ENCODE results near the gene MICU1. TPM values are rescaled to one million over a fixed set of nuclear protein-coding genes. Genes with fewer than 3 reads are reported as not detected.

MICU1 gene
- total RNA-seq, 1 donor from 2014 or later, result 79.8 TPM

DNA sequence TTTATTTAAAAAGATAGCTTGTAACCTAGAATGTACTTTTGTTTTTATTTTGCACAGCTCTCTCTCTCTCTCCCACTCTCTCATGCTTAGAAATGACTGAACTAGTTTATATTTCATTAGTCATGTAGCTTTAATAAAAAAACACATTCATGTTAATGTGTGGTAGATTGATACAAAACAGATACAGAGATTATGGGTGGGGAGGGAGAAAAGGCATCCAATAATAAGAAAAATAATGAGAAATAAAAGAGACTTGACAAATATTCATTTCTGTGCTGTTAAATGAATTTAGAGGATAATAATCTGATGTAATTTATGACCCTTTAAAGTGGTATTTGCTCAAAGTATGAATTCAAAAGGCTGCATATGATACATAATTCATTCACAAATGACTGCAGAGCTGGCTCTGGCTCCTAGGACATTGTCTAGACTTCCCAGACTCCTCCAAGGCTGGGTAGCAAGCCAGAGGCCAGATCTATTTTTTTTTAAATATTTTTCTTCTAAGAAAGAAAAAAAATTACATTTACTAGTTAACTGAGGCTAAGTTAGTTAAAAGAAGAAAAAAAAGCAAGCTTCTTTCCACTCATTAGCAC is 165.5 kb downstream of the MICU1 start:
- H3K9me3 Mint-ChIP-seq, result no peaks in the 10 kb centered on the region
- H3K4me1 Mint-ChIP-seq, result peaks cover 22% of the 10 kb centered on the region
- no peaks in the 10 kb centered on the region for H3K79me2 ChIP-seq (ENCODE audit: low read depth)
- no peak overlapping the region for H3K4me2 ChIP-seq
- no peak overlapping the region for H3K27ac Mint-ChIP-seq
- H3K36me3 ChIP-seq, result no peaks in the 10 kb centered on the region
- no peak overlapping the region for H3K27ac ChIP-seq
- H3K27me3 Mint-ChIP-seq (ENCODE audit: insufficient read depth, low read depth), result peaks cover 2% of the 10 kb centered on the region
- peaks cover 25% of the 10 kb centered on the region for H3F3A ChIP-seq (ENCODE audit: low read depth)
- no peaks in the 10 kb centered on the region for H4K20me1 ChIP-seq (ENCODE audit: low read depth)
- H3K27me3 ChIP-seq, result no peaks in the 10 kb centered on the region
- peaks cover 12% of the 10 kb centered on the region for H3K4me1 ChIP-seq
- H3K9ac ChIP-seq, result no peak overlapping the region
- H3K4me3 Mint-ChIP-seq, result no peak overlapping the region
- no peaks in the 10 kb centered on the region for H3K9me3 ChIP-seq (ENCODE audit: low read depth)
- no peak for DNase-seq (ENCODE audit: low spot score)
- H3K4me3 ChIP-seq, result no peak overlapping the region
- peaks cover 11% of the 10 kb centered on the region for H3K36me3 Mint-ChIP-seq
- TF ChIP-seq EZH2phosphoT487 (IDR thresholded peaks at IDR 0.05) (no peak), EZH2 (IDR thresholded peaks at IDR 0.05) (no peak)
- TF ChIP-seq, protein P1, sequence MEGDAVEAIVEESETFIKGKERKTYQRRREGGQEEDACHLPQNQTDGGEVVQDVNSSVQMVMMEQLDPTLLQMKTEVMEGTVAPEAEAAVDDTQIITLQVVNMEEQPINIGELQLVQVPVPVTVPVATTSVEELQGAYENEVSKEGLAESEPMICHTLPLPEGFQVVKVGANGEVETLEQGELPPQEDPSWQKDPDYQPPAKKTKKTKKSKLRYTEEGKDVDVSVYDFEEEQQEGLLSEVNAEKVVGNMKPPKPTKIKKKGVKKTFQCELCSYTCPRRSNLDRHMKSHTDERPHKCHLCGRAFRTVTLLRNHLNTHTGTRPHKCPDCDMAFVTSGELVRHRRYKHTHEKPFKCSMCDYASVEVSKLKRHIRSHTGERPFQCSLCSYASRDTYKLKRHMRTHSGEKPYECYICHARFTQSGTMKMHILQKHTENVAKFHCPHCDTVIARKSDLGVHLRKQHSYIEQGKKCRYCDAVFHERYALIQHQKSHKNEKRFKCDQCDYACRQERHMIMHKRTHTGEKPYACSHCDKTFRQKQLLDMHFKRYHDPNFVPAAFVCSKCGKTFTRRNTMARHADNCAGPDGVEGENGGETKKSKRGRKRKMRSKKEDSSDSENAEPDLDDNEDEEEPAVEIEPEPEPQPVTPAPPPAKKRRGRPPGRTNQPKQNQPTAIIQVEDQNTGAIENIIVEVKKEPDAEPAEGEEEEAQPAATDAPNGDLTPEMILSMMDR (IDR thresholded peaks at IDR 0.05), result no peak
- H2AFZ ChIP-seq (replicated peaks), result no peak overlapping the region

GRCh38 chr10:72459301-72459700 is 166.6 kb downstream of the MICU1 start:
- H3K36me3 ChIP-seq, result no peaks in the 10 kb centered on the region
- H3K36me3 Mint-ChIP-seq, result peaks cover 11% of the 10 kb centered on the region
- H3F3A ChIP-seq (ENCODE audit: low read depth), result peaks cover 26% of the 10 kb centered on the region
- TF ChIP-seq EZH2phosphoT487 (IDR thresholded peaks at IDR 0.05) (no peak), EZH2 (IDR thresholded peaks at IDR 0.05) (no peak)
- TF ChIP-seq, protein P1 (IDR thresholded peaks at IDR 0.05), result no peak
- H3K27me3 Mint-ChIP-seq (ENCODE audit: insufficient read depth, low read depth), result peaks cover 2% of the 10 kb centered on the region
- H4K20me1 ChIP-seq (ENCODE audit: low read depth), result no peaks in the 10 kb centered on the region
- H3K4me1 Mint-ChIP-seq, result peaks cover 22% of the 10 kb centered on the region
- no peak overlapping the region for H3K4me3 ChIP-seq
- H3K27ac ChIP-seq, result no peak overlapping the region
- H3K27ac Mint-ChIP-seq, result no peak overlapping the region
- no peak overlapping the region for H3K4me3 Mint-ChIP-seq
- no peak for DNase-seq (ENCODE audit: low spot score)
- H3K27me3 ChIP-seq, result no peaks in the 10 kb centered on the region
- H3K79me2 ChIP-seq (ENCODE audit: low read depth), result no peaks in the 10 kb centered on the region
- H2AFZ ChIP-seq (replicated peaks), result no peak overlapping the region
- H3K4me1 ChIP-seq, result peaks cover 12% of the 10 kb centered on the region
- H3K4me2 ChIP-seq, result no peak overlapping the region
- no peak overlapping the region for H3K9ac ChIP-seq
- H3K9me3 ChIP-seq (ENCODE audit: low read depth), result no peaks in the 10 kb centered on the region
- H3K9me3 Mint-ChIP-seq, result no peaks in the 10 kb centered on the region

GRCh38 chr10:72455889-72456595 is 169.8 kb downstream of the MICU1 start:
- Histone ChIP-seq H3K27me3 (no peaks in the 10 kb centered on the region), H3K4me2 (peak overlapping the region; percentile 30), H3K36me3 (no peaks in the 10 kb centered on the region), H3K79me2 (ENCODE audit: low read depth) (no peaks in the 10 kb centered on the region), H3K27ac (peak overlapping the region; percentile 86), H2AFZ (replicated peaks) (no peak overlapping the region), H3F3A (ENCODE audit: low read depth) (peaks cover 26% of the 10 kb centered on the region), H3K9ac (no peak overlapping the region), H3K4me3 (no peak overlapping the region), H3K9me3 (ENCODE audit: low read depth) (no peaks in the 10 kb centered on the region), H4K20me1 (ENCODE audit: low read depth) (no peaks in the 10 kb centered on the region), H3K4me1 (peaks cover 12% of the 10 kb centered on the region)
- no peaks in the 10 kb centered on the region for H3K9me3 Mint-ChIP-seq
- no peak overlapping the region for H3K4me3 Mint-ChIP-seq
- TF ChIP-seq EZH2 (IDR thresholded peaks at IDR 0.05), result no peak
- TF ChIP-seq EZH2phosphoT487 (IDR thresholded peaks at IDR 0.05), result no peak
- TF ChIP-seq, protein P1 (IDR thresholded peaks at IDR 0.05), result no peak
- peak; percentile 64 for DNase-seq (ENCODE audit: low spot score)
- H3K36me3 Mint-ChIP-seq, result peaks cover 9% of the 10 kb centered on the region
- peaks cover 2% of the 10 kb centered on the region for H3K27me3 Mint-ChIP-seq (ENCODE audit: insufficient read depth, low read depth)
- H3K4me1 Mint-ChIP-seq, result peaks cover 18% of the 10 kb centered on the region
- peak overlapping the region; percentile 65 for H3K27ac Mint-ChIP-seq

Data from neural progenitor cell (in vitro differentiated cells).